Measurements from ENCODE around the gene HOMER2. TPM values are rescaled to one million over a fixed set of nuclear protein-coding genes. Genes with fewer than 3 reads are reported as not detected.
A peak's percentile ranks its signal among the peaks of the same experiment; 100 is the strongest.

HOMER2 gene
- total RNA-seq, 1 donor: 3.7 TPM

DNA sequence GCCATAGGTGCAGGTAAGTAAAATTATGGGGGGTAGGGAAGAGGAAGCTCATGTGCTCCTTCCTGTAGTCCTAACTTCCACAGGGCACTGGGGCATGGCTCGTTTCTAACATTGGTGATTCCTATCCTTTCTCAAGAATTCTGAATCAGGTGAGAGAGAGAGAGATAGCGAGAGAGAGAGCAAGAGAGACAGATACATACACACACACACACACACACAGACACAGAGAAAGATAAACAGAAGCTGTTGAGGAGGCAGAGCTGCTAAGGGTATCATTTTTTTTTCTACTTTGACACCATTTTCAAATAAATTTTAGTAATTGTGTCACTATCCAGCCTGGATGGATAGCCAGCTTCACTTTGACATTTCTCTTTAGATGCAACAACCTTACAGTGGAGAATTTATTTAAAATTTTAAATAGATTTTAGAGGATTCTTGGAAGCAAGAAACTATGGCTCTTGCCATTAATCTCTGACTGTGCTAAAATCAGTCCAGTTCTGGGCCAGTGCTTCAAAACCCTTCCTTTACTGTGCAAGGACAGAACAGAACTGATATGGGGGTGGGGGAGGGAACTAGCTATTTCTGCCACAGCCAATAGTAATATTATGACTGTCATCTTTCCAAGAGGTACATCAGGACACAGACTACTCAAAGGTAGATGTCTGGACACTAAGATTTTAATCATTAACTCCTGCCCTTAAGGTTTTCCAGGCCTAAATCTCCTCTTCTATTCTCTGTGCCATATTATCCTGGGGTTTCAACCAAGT is 18.9 kb upstream of the HOMER2 start:
- H3K4me3 ChIP-seq (ENCODE audit: low read length): no peak overlapping the region
- H3K9me3 ChIP-seq (ENCODE audit: low read depth, low read length): no peaks in the 10 kb centered on the region
- no peaks in the 10 kb centered on the region for H3K27me3 ChIP-seq (ENCODE audit: insufficient read depth, low read length)
- H3K4me1 ChIP-seq (ENCODE audit: insufficient read depth, low read length): peaks cover 6% of the 10 kb centered on the region

GRCh38 chr15:82970696-82971095 is 18.2 kb upstream of the HOMER2 start:
- H3K4me1 ChIP-seq (ENCODE audit: insufficient read depth, low read length): peaks cover 6% of the 10 kb centered on the region
- no peaks in the 10 kb centered on the region for H3K9me3 ChIP-seq (ENCODE audit: low read depth, low read length)
- H3K4me3 ChIP-seq (ENCODE audit: low read length): no peak overlapping the region
- no peaks in the 10 kb centered on the region for H3K27me3 ChIP-seq (ENCODE audit: insufficient read depth, low read length)

DNA sequence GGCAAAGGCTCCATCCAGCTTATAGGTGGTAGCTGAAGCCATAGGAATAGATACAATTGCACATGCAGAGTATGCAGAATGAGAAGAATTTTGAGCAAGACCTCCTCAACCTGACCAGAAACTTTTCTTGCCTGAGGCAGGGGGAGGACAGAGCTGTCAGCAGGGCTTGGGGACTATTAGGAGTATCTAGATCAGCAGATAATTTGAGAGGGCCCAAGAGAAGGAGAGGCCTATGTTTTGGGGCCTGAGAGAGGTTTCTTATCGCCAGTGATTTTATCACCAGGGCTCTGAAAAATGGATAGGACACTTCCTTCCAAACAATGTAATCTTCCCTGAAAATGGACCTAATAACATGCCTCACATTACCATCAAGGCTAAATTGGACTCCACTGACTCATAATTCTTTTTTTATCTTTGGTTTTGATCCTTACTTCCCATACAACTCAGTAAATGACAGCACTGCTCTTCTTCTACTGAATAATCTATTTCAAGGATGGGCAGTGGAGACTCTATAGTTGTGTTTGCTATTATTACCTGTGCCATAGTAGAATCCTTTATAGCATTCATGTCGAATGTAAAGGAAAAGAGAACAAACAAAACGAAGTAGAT is 17.7 kb upstream of the HOMER2 start:
- Histone ChIP-seq H3K9me3 (ENCODE audit: low read depth, low read length) (no peaks in the 10 kb centered on the region), H3K4me3 (ENCODE audit: low read length) (no peak overlapping the region), H3K4me1 (ENCODE audit: insufficient read depth, low read length) (peaks cover 6% of the 10 kb centered on the region), H3K27me3 (ENCODE audit: insufficient read depth, low read length) (no peaks in the 10 kb centered on the region)

DNA sequence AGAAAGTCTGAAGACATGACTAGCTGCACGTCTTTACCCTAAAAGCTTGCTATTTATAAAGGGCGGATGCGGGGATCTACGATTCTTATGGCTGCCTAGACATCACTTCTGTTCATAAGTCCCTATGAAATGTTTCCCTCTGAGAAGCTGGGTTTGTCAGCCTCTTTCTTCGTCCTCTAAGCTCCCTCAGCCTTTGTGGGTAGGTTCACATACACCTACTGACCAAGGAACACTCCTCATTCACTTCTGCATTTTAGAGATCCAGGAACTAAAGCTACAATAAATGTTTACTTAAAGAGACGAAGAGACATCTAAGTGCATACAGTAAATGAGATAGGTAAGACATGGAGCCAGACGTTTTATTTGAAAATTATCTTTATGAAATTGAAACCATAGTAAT is 16.8 kb upstream of the HOMER2 start:
- Histone ChIP-seq H3K4me3 (ENCODE audit: low read length) (no peak overlapping the region), H3K4me1 (ENCODE audit: insufficient read depth, low read length) (peaks cover 6% of the 10 kb centered on the region), H3K9me3 (ENCODE audit: low read depth, low read length) (no peaks in the 10 kb centered on the region), H3K27me3 (ENCODE audit: insufficient read depth, low read length) (no peaks in the 10 kb centered on the region)

DNA sequence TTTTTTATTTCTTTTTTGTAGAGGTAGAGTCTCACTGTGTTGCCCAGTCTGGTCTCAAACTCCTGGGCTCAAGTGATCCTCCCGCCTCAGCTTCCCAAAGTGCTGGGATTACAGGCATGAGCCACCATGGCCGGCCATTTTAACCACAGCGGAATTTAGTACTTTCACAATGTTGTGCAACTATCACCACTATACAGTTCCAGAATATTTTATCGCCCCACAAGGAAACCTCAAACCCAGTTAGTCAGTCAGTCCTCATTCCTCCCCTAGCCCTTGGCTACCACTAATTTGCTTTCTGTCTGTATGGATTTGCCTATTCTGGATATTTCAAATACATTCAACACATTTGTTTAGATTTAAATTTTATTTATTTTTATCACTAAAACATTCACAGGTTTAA is 15.5 kb upstream of the HOMER2 start:
- Histone ChIP-seq H3K4me3 (ENCODE audit: low read length) (no peak overlapping the region), H3K4me1 (ENCODE audit: insufficient read depth, low read length) (peaks cover 6% of the 10 kb centered on the region), H3K27me3 (ENCODE audit: insufficient read depth, low read length) (no peaks in the 10 kb centered on the region), H3K9me3 (ENCODE audit: low read depth, low read length) (no peaks in the 10 kb centered on the region)

GRCh38 chr15:82966671-82967071 is 14.2 kb upstream of the HOMER2 start:
- Histone ChIP-seq H3K4me3 (ENCODE audit: low read length) (no peak overlapping the region), H3K27me3 (ENCODE audit: insufficient read depth, low read length) (no peaks in the 10 kb centered on the region), H3K9me3 (ENCODE audit: low read depth, low read length) (no peaks in the 10 kb centered on the region), H3K4me1 (ENCODE audit: insufficient read depth, low read length) (peaks cover 6% of the 10 kb centered on the region)

DNA sequence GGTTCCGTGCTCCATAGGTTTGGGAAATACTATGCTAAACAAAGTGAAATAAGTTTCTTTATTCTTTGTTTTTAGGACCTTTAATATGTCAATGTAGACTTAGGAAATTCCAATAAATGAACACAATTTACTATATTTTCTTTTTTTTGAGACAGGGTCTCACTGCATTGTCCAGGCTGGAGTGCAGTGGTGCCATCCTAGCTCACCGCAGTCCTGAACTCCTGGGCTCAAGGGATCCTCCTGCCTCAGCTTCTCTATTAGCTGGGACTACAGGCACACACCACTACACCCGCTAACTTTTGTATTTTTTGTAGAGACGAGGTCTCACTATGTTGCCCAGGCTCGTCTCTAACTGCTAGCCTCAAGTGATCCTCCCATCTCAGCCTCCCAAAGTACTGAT is 12.4 kb upstream of the HOMER2 start:
- no peaks in the 10 kb centered on the region for H3K27me3 ChIP-seq (ENCODE audit: insufficient read depth, low read length)
- no peak overlapping the region for H3K4me3 ChIP-seq (ENCODE audit: low read length)
- no peaks in the 10 kb centered on the region for H3K9me3 ChIP-seq (ENCODE audit: low read depth, low read length)
- H3K4me1 ChIP-seq (ENCODE audit: insufficient read depth, low read length): peaks cover 13% of the 10 kb centered on the region

DNA sequence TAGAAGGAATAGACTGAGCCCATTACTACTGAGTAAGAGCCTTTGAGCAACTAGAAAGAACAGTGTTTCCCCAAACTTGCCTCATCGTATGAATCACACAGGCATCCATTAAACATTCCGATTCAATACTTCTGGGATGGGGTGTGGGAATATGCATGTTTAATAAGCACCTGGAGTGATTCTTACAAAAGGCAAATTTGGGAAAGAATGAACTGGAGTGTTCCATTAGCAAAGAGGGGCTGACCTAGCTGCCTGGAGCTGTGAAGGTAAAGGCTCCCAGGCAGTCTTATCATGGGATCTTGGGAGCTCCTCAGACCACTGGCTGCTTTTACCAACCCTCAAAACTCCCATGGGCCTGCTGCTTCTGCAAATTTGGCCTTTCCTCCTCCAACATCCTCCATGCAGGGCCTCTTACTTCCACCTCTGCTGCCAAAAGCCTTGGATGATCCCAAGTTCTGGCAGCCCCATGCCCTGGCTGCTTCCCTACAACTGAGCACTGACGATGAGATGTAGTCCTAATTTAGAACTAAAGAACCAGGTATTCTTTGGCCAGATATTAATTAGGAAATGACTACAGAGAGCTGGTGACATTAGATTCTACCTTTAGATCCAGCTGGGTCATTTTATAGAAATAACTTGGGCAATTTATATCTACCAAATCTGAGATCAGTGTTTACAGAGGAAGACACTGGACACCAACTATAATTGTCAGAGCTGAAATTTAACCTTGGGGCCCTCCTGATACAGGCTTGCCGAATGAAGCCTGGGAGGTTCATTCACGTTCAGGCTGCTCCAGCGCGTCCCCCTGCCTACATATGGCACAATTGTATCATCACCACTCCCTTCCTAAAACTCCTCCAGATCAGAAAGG is 11.2 kb upstream of the HOMER2 start:
- H3K4me1 ChIP-seq (ENCODE audit: insufficient read depth, low read length): peaks cover 13% of the 10 kb centered on the region
- H3K27me3 ChIP-seq (ENCODE audit: insufficient read depth, low read length): no peaks in the 10 kb centered on the region
- H3K9me3 ChIP-seq (ENCODE audit: low read depth, low read length): no peaks in the 10 kb centered on the region
- no peak overlapping the region for H3K4me3 ChIP-seq (ENCODE audit: low read length)

DNA sequence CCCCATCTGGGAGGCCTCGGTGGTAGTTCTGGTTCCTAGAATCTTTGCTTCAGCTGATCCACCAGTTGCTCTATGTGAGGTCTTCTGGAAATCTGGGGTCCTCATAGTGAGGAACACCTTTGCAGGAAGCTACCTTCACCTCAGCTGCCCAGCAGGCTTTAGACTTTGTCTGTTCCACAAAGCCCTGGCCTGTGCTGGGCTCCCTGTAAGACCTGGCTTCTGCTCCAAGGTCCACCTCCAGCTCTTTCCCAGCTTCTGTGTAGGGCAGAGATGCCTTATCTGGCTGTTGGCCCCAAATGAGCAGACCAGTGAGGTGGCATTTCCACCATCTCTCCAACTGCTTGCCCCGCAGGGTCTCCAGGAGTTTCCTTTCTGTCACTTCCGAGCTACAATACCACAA is 8.2 kb upstream of the HOMER2 start:
- Histone ChIP-seq H3K4me1 (ENCODE audit: insufficient read depth, low read length) (peaks cover 6% of the 10 kb centered on the region), H3K4me3 (ENCODE audit: low read length) (no peak overlapping the region), H3K27me3 (ENCODE audit: insufficient read depth, low read length) (no peaks in the 10 kb centered on the region), H3K9me3 (ENCODE audit: low read depth, low read length) (no peaks in the 10 kb centered on the region)

DNA sequence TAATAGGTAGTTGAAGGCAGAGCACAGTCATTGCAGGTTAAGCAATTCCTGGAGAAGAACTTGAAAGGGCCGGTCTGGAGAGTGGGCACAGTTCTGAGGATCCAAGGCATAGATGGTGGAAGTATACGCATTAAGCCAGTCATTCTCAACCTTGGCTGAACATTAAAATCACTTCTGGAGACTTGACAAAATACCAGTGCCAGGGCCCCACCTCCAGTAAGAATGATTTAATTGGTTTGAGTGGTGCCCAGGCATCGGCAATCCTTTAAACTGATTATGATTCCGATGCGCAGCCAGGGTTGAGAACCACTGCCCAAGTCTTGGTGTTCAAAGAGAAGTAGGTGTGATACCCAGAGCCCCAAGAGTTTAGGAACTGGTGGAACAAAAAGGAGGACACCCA is 6.9 kb upstream of the HOMER2 start:
- H3K9me3 ChIP-seq (ENCODE audit: low read depth, low read length): no peaks in the 10 kb centered on the region

GRCh38 chr15:82958638-82959037 is 6.1 kb upstream of the HOMER2 start:
- H3K27me3 ChIP-seq (ENCODE audit: insufficient read depth, low read length): no peaks in the 10 kb centered on the region
- H3K9me3 ChIP-seq (ENCODE audit: low read depth, low read length): no peaks in the 10 kb centered on the region
- H3K4me3 ChIP-seq (ENCODE audit: low read length): no peak overlapping the region
- peaks cover 6% of the 10 kb centered on the region for H3K4me1 ChIP-seq (ENCODE audit: insufficient read depth, low read length)

More for the DNA sequence above, 6.9 kb upstream of the HOMER2 start:
- Histone ChIP-seq H3K4me1 (ENCODE audit: insufficient read depth, low read length) (peaks cover 6% of the 10 kb centered on the region), H3K27me3 (ENCODE audit: insufficient read depth, low read length) (no peaks in the 10 kb centered on the region), H3K4me3 (ENCODE audit: low read length) (no peak overlapping the region)

DNA sequence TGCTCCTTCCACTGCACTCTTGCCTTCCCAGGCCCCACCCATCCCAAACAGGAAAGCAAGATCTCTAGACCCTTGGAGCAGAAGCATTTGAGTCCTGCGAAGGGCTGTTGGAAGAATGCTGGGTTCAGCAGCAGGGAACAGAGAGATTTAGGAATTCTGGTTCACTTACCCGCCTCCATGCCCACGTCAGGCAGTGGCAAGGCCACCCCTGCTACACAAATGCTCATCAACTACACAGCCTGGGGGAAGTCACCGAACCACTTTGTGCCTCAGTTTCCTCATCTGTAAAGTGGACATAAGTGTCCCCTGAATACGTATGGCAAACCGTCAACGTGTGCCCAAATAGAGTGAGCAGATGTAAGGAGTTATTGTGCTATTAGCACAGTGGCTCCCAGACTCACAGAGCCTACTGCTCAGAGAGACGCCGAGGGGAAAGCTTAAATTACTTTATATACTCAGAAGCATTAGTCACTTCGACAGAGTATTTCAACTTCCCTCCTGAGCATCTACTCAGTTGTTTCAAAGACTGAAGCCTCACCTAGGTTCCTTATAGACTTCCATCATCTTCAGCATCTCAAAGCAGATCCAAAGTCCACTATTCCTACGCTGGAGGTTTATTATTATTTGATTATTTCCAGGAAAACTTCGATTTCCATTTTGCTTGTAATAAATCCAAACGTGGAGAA is 905 bp downstream of the HOMER2 start:
- H3K4me3 ChIP-seq (ENCODE audit: low read length): peak overlapping the region; percentile 32
- no peaks in the 10 kb centered on the region for H3K9me3 ChIP-seq (ENCODE audit: low read depth, low read length)
- peaks cover 19% of the 10 kb centered on the region for H3K4me1 ChIP-seq (ENCODE audit: insufficient read depth, low read length)
- H3K27me3 ChIP-seq (ENCODE audit: insufficient read depth, low read length): peaks cover 14% of the 10 kb centered on the region

DNA sequence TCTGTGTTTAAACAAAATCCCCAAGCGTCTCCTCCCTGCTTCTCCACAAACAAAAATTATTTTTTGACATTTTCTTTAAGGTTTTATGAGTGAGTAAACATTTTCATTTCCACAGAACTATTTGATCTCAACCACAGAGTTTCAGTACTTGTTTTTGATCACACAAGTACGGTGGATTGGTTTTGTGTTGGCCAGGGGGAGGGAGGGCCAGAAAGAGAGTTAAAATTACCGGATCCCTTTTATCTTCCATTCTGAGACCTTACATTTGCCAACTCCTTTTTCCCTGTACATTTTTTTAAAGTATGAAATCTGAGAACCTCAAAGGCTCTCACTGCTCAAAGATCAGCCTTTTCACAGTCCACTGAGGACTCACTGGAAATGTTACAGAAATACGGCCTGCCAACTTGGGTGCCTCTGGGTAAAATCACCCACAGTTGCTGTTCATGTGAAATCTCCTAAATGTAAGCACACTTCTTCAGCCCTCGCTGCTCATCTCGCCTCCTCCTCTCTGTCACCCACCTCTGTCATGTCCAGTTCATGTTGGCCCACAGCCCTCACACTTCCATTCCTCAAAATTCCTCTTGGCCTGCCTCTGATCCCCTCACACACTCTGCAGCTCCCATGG is 1.7 kb downstream of the HOMER2 start:
- peaks cover 19% of the 10 kb centered on the region for H3K4me1 ChIP-seq (ENCODE audit: insufficient read depth, low read length)
- H3K4me3 ChIP-seq (ENCODE audit: low read length): no peak overlapping the region
- H3K9me3 ChIP-seq (ENCODE audit: low read depth, low read length): no peaks in the 10 kb centered on the region
- H3K27me3 ChIP-seq (ENCODE audit: insufficient read depth, low read length): peaks cover 14% of the 10 kb centered on the region

DNA sequence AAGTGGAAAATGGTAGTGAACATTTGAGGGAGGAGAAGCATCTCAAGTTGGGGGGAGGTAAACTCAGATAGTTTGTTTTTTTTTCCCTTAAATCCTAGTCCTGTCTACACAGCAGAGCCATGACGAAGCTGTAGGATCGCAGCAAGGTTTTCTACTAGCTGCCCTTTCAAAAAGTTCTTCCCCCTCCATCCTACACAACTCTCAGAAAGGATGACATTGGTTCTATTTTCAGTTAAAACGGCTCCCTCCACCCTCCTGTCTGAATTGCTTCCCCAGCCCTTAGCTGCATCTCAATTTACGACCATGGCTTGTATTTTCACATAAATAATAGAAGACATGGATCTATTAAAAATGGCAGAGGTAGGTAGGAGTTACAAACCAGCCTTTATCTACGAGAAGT is 2.2 kb downstream of the HOMER2 start:
- H3K4me1 ChIP-seq (ENCODE audit: insufficient read depth, low read length): peaks cover 19% of the 10 kb centered on the region

More for the DNA sequence above, 2.2 kb downstream of the HOMER2 start:
- Histone ChIP-seq H3K4me3 (ENCODE audit: low read length) (no peak overlapping the region), H3K9me3 (ENCODE audit: low read depth, low read length) (no peaks in the 10 kb centered on the region), H3K27me3 (ENCODE audit: insufficient read depth, low read length) (peaks cover 14% of the 10 kb centered on the region)

Data from mononuclear cell (primary cell).